HG03064 (cell line): ENCODE data around the gene CPEB2.

Experiments used
- ATAC-seq: cut with Tn5 transposase; IDR thresholded peaks from one replicate; pipeline ENCODE4 v1.9.1; 2021; ENCODE audit warnings: low read depth; ENCODE audit not compliant: unreplicated experiment

The CPEB2 gene

DNA sequence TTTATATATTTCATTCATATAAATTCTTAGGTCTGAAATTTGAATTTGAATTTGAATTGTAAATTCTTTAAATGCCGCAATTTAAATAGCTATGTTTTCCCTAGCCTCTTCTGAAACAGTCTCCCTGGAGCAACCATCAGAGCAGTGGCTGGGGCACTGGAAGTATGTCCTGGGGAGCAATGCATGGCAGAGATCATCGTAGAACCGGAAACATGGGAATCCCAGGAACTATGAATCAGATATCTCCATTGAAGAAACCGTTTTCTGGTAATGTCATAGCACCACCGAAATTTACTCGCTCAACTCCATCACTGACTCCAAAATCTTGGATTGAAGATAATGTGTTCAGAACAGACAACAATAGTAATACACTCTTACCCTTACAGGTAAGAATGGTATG, 4.9 kb downstream of the CPEB2 start:
- ATAC-seq = no peak

DNA sequence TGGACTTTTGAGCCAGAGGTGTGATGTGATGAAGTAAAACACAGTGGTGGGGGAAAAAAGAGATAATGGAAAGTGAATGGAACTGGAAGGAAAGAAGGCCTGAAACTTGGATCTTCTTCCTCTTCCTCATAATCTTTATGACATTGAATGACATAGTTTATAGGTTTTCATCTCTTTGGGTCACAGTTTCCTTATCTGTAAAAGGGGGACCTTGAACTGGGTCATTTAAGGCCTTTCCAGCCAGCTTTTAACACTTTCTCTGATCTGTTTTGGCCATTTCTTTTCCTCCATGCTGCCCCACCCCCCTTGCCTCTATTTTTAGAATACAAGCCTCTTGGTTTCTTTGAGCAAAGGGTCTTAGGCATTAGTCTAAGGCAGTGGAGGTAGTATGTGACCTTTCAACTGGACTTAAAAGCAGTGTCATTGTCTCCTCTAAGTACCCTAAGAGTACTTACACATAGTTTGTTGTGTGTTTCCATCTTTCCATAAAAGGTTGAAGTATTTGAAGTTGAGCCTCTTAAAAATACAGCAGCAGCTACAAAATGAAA, 7.8 kb downstream of the CPEB2 start:
- ATAC-seq = no peak

DNA sequence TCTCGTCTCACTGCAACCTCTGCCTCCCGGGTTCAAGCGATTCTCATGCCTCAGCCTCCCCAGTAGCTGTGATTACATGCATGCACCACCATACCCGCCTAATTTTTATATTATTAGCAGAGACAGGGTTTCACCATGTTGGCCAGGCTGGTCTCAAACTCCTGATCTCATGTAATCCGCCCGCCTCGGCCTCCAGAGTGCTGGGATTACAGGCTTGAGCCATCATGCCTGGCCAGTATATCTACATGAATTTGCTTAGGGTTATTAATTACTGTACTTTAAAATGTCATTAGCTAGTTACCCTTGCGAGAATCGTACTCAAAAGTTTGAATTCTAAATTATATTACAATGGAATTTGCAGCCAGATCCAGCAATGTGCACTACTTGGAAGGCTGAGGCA, 8.9 kb downstream of the CPEB2 start:
- no peak for ATAC-seq

DNA sequence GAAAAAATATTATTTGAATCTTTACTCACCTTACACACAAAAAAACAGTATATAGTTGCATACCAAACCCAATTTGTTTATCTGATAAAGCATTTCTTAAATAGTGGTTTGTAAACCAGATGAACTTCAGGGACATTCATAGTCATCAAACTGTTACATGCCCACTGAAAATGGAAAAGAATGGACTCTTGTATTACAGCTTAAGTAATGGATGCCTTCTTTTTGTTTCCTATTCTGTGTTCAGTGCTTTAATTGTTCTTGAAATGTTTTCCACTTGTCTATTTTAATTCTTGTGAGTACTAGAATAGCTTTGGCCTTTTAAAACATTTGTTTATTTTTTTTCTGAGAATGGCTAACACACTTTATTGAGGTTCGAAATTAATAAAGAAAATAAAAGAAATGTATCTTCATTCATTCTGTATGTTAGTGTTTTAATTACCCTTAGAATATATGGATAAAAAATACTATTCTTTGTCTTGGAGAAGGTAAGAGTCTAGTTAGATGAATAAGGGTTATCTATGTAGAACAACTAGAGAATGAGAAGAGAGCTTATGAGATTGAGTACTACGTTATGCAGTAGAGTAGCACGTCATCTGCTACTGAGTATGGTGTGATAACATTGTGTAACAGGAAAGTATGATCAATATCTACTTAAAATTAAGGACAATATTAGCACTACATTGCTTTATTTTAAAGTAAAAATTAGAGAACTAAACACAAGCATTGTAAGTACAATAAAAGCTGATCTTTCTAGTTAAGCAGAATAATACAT, 9.9 kb downstream of the CPEB2 start:
- ATAC-seq = no peak

DNA sequence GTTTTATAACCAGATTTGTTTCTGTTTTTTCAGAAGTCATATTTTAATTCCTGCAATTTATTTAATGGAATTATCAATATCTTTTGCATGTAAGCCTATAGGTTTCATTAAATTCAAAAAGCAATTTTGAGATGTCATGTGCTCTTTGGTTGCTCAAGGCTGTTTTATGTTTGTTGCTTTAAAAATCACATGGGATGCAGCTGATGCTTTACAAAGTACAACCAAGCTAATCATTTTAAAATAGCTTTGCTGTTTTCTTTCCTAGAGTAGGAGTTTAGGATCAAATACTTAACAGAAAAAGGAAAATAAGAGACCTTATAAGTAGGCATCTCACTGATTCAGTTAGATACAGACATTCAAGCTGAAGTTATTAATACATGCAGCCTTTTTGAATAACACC, 11.3 kb downstream of the CPEB2 start:
- ATAC-seq = no peak

DNA sequence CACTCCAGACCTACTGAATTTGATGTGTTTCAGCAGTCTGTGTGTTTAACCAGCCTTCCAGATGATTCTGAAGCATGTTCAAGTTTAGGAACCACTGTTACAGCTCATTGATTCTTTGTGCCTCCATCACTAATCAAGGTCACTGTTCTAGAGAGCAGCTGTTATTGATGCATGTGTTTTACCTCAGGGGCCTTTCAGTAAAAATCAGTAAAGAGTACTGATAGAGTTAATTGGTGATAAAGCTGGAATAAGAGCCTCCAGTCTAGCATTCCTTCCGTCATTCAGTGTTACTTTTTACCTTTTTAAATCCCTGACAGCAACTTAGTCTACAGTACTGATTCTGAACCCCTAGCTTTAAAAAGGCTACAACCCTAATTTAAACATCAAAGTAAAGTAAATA, 12.9 kb downstream of the CPEB2 start:
- no peak for ATAC-seq

DNA sequence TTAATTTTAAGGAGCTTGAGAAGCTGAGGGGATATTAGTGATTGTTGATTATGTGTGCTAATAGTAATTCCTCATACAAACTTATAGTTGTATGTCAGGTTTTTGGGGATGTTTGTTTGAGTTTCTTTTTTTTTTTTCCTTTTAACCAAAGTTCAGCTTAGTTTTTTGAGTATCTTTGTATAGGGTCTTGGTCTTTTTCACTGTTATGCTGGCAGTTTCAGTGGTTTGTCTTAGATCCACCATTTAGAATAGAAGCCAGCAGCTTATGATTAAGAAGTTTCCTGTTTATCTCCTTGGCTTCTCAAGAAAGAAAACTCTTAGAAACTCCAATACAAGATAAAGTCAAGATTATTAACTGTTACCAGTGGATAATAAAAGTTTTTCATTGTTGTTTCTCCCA, 16.1 kb downstream of the CPEB2 start:
- ATAC-seq = no peak

DNA sequence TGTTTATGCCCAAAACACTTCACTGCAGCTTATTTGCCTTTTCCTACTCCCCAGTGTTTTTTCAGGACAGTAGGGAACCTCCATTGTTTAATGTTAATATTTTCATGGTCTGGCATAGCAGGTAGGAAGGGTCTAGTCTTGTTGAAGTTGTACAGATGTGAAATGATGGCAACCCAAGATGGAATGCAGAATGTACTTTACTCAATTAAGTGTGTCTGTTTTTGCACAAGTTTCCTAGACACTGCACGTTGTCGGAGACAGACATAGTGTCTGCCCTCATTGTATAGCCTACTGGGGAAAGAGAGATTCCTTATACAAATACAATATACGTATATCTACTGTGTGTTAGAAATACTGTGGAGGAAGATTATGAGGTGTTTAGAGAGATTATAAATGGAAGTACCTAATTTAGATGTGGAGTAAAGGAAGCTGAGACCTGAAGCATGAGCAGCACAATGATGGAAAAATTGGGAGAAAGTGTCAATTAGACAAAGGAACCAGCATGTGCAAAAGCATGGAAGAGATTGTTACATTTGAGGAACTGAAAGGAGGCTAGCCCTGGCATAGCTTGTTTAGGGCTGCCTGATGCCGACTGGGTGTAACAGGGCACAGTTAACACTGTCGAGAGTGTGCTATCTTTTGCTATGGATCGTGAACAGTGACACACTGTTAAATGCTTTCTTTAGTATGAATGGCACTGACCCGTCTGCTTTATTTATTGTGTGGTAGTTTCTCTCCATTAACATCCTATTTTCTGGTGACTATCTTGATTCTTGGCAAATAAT, 18.4 kb downstream of the CPEB2 start:
- ATAC-seq = no peak

DNA sequence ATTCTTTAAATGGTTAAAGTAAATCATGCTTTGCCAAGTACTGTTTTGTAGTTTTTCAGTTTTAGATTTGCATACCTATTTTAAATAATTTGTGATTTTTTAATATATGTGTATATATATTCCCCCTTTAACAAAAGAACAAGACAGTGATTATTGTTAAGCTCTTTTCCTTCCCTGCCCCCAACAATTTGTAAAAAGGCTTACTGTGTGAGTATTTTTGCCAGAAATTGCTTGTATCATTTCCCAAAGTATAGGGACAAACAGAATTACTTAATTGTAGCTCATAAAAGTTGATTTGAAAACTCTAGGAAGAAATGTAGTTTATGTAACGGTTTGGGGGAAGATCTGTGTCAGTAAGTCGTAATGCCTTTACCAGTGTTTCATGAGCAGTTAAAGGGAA, 19.0 kb downstream of the CPEB2 start:
- no peak for ATAC-seq

DNA sequence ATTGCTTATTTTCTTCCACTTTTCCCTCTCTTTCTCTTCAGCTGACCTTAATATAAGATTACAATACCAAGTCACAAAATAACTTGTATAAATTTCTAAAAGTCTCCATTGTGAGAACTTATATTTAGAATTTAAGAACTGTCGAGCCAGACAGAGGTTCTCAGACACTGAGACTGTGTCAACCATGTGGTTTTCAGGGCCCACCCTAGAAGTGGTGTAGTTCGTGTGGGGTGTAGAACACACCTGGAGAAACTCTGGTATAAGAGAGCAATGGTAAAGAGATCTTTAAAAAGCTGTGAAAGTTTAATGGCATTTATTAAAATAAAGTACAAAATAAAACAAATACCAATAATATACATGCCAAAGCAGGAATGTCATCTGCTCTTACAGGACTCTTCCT, 19.7 kb downstream of the CPEB2 start:
- no peak for ATAC-seq

DNA sequence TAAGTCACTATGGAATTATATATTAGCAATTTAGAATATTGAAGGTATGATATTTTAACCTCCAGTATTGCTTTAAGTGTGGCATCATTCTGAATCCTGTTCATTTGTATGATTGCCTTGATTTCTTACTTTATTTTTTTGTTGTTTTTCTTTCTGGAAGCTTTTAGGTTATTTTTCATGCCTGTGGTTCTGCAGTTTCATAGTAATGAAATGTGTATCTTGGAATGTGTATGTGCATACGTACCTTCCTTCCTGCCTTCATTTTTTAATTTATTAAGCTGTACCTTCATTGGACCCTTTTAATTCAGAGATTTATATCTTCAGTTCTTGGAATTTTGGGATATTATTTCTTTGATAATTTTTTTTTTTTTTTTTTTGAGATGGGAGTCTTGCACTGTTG, 22.1 kb downstream of the CPEB2 start:
- no peak for ATAC-seq

DNA sequence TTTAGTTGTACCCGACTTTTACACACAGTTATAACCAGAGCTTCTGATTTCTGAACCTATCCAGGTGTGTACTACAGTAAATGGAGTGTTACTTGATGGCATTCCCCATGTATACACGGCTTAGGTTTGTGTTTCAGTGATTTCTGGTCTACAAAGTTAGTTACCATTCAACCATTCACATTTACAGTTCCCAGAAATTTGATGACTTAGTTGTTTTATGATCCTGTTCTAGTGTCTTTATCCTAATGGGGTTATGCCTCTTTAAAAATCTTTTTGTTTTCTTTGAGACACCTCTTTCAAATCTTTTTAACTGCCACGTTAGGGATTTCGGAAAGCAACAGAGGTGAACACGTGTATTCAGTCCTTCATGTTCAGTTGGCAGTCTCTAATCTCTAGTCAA, 23.4 kb downstream of the CPEB2 start:
- ATAC-seq = no peak

DNA sequence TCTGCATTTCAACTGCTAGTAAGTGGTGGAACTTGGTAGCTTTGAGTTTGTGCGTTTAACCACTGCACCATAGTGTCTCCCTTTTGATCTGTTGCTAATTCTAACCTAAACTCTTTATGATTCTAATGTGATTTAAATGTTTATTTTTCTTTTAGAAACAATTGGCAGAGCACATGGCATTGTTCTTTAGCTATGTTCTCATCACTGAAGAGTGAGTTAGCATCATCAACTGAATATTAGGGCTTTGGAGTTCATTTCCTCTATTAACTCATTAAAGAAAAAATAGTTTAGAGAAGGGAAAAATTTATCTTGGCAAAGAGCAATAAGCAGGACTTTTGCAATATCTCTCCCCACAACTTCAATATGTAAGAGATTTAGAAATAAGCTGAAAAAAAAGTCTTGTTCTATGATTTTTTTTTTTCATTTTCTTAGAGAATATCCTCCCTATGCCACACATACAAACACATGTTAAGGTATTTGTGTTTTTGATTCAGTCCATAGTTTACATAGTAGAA, 25.7 kb downstream of the CPEB2 start:
- ATAC-seq = no peak

DNA sequence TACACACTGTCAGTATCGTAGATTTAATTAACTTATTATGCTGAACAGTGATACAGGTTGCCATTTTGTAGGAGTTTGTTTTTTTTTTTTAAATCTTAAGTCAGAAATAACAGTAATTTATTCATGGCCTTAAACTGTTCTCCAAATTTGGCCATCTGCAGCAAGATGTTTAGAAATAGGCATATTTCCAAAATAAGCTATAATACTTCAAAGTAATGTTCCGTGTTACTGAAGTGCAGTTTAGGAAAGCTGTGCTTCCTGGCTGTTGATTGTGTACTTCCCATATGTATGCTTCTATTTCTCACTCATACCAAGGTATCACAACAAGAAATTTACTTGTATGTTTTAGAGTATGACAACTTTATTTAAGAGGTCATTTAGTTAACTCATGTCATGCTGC, 28.9 kb downstream of the CPEB2 start:
- ATAC-seq = no peak

DNA sequence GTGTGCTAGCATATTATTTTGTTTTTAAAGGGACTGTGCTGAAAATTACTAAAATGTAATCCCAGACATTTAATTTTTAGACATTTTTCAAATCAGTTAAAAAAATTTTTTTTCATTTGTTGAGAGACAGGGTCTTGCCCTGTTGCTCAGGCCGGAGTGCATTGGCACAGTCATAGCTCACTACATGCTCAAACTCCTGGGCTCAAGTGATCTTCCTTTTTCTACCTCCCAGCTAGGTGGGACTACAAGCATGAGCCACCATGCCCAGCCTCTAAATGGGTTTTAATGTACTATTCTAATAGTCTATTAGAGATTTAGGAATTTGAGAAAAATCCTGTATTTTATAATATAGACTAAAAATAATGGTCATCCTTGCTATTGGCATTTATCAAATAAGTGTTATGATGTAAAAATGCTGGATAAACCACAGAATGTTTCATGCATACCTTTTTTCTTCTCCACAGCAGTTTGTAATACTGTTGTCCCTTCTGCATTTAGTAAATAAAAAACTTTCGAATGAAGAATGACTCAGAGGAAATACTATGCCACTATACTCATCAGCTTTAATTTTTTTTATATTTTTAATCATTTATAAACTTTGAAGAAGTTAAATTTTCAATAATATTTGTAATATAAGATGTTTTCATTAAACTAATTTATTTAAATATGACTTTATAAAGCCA, 29.9 kb downstream of the CPEB2 start:
- no peak for ATAC-seq

DNA sequence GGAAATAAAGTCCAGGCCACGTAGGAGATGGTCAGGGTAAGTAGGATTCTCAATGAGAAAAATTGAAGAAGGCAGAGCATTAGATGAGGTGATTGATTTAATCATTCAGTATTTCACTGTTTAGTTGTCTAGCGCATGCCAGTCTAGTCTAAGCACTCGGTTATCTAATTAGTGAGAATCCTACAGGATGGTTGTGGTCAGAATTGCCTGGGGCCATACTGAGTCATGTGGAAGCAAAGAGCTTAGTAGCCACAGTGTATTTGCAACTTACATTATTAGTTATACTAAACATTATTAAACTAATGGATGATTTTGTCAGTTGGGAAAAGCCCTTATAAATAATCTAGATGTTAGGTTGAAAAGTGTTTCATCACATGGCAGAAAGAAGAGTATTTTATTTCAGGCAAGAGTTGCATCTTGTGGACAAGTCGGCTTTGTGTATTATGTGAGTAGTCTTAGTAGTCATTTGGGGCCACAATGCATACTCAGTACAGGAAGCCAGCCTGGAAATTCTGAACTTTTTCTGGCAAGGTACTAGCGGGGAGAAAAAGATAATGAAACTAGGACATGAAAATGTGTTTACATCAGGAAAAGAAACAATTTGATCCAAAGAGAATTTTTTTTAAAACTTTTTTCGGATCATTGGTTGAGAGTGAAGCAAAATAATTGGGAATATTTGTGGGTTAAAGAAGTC, 31.9 kb downstream of the CPEB2 start:
- ATAC-seq = no peak

DNA sequence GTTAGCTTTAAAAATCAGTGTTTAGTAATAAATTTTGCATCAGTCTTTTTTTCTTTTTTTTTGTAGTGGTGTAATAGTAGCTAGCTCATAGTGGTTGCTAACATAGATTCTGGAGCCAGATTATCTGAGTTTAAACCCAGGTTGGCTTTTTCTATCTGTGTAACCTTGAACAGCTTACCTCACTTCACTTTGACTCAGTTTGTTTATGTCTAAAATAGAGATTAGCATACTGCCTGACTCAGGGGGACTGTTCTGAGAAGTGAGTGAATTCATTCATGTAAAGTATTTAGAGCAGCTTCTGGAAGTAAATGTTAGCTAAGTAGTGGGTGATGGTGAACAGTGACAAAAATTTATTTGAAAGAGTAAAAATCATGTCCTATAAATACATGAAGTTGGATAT, 32.9 kb downstream of the CPEB2 start:
- no peak for ATAC-seq

DNA sequence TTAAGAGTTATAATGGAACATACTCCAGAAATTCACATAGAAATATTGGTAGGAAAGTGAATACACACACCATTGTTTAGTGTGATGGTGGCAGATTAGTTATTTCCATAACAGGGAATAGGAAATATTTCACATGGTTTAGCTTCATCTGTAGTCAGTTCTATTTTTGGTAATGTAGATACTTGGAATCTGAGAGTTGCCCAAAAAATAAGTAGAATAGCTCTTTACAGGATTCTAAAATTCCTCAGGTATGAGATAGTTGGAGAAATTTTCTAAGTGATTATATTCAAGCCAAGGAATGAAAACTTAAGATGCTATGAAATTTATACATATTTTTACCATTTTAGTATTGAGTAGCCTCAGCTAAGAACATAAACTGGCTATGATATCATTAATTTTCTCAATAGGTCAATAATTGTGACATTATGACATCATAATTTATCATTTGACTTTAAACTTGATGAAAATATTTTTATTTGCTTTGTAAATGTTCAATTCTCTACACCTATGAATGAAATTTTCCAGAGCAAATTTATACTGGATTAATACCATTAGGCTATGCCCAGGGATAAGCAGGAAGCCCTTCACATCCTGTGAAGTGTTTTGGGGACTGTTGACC, 35.8 kb downstream of the CPEB2 start:
- no peak for ATAC-seq

DNA sequence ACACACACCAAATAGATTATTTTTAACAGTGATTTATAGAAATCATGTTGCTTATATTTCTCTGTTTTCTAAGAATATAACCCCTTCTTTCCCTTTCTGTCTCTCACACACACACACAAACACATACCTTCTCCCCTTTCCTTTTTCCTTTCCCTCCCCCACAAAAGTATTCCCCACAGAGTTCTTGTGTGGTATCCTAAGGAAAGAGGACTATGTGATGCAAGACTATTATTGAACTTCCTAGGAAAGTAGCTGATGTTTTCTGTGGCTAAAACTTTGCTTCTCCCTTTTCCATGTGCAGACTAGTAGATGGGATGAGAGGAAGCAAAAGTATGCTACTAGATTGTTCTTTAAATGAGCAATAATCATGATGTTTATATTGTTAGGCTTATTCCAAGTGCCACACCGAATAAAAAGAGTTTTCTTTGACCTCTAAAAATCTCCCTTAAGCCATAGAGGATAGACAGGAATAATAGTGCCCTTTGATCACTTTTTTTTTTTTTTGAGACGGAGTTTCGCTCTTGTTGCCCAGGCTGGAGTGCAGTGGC, 38.7 kb downstream of the CPEB2 start:
- ATAC-seq = no peak
